AG09309 (cell line): ENCODE measurements around the gene ZNF580.

Experiments used
- DNase-seq: peaks from one replicate; pipeline ENCODE4 v3.0.0-alpha.2; 2010; ENCODE audit warnings: low read depth
- H3K4me3 ChIP-seq: 2 replicates; pipeline ENCODE4 v1.5.1; 2011; ENCODE audit warnings: mild to moderate bottlenecking, low read depth, low read length, moderate library complexity; ENCODE audit not compliant: control insufficient read depth
- CTCF ChIP-seq: IDR thresholded peaks from 2 replicates; pipeline ENCODE4 v1.5.1; 2011; ENCODE audit warnings: mild to moderate bottlenecking, low read depth, low read length, inconsistent platforms; ENCODE audit not compliant: insufficient read depth, control insufficient read depth; ENCODE audit errors: missing control alignments

The ZNF580 gene

GRCh38 chr19:55650126-55650557 is 9.3 kb downstream of the ZNF580 start:
- H3K4me3 ChIP-seq = no peak overlapping the region
- DNase-seq = no peak
- TF ChIP-seq CTCF = no peak

- TF ChIP-seq CTCF = no peak
Observed at GRCh38 chr19:55650602-55651230, 9.9 kb downstream of the ZNF580 start.

GRCh38 chr19:55651236-55651635 is 10.4 kb downstream of the ZNF580 start:
- H3K4me3 ChIP-seq = no peak overlapping the region
- no peak for TF ChIP-seq CTCF
- DNase-seq = no peak

More at GRCh38 chr19:55650602-55651230, 9.9 kb downstream of the ZNF580 start:
- H3K4me3 ChIP-seq = no peak overlapping the region
- no peak for DNase-seq

GRCh38 chr19:55652311-55653128 is 11.7 kb downstream of the ZNF580 start:
- no peak overlapping the region for H3K4me3 ChIP-seq
- no peak for DNase-seq
- no peak for TF ChIP-seq CTCF

GRCh38 chr19:55653651-55654322 is 13.0 kb downstream of the ZNF580 start:
- H3K4me3 ChIP-seq = peak overlapping the region; percentile 76
- DNase-seq = peak; percentile 97
- peak; percentile 100 for TF ChIP-seq CTCF

GRCh38 chr19:55654323-55654867 is 13.6 kb downstream of the ZNF580 start:
- peak overlapping the region; percentile 76 for H3K4me3 ChIP-seq
- TF ChIP-seq CTCF = no peak
- peak; percentile 97 for DNase-seq
